GM12872 (cell line): ENCODE results near the gene MRI1.

Experiments
- TF ChIP-seq, protein P1 (sequence below): IDR thresholded peaks from 3 replicates; pipeline ENCODE4 v1.5.1; 2011; ENCODE audit warnings: low read depth, mild to moderate bottlenecking, low read length, moderate library complexity; ENCODE audit not compliant: insufficient read depth

Gene MRI1

DNA sequence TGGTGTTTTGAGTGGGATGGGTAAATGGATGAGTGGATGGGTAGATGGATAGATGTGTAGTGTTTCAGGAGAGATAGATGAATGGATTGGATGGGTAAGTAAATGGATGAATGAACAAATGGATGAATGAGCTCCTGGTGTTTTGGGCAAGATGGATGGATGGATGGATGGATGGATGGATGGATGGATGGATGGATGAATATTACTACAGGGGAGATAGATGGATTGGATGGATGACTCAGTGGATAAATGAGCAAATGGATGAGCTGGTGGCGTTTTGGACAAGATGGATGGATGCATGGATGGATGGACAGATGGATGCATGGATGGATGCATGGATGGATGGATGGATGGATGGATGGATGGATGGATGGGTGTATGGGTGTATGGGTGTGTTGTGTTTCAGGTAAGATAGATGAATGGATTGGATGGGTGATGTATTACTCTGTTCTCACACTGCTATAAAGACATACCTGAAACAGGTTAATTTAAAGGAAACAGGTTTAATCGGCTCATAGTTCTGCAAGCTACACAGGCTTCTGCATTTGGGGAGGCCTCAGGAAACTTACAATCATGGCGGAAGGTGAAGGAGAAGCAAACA is 43.2 kb downstream of the MRI1 start:
- TF ChIP-seq, protein P1, sequence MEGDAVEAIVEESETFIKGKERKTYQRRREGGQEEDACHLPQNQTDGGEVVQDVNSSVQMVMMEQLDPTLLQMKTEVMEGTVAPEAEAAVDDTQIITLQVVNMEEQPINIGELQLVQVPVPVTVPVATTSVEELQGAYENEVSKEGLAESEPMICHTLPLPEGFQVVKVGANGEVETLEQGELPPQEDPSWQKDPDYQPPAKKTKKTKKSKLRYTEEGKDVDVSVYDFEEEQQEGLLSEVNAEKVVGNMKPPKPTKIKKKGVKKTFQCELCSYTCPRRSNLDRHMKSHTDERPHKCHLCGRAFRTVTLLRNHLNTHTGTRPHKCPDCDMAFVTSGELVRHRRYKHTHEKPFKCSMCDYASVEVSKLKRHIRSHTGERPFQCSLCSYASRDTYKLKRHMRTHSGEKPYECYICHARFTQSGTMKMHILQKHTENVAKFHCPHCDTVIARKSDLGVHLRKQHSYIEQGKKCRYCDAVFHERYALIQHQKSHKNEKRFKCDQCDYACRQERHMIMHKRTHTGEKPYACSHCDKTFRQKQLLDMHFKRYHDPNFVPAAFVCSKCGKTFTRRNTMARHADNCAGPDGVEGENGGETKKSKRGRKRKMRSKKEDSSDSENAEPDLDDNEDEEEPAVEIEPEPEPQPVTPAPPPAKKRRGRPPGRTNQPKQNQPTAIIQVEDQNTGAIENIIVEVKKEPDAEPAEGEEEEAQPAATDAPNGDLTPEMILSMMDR = no peak

DNA sequence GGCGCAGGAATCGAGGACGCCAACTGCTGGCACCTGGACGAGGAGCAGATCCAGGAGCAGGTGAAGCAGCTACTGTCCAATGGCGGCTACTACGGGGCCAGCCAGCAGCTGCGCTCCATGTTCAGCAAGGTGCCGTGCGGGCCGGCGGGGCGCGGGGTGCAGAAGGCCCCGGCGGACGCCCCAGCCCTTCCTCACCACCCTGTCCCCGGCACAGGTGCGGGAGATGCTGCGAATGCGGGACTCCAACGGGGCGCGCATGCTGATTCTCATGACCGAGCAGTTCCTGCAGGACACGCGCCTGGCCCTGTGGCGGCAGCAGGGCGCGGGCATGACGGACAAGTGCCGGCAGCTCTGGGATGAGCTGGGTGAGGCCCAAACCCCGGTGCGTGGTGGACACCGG is 44.5 kb downstream of the MRI1 start:
- TF ChIP-seq, protein P1 = no peak

DNA sequence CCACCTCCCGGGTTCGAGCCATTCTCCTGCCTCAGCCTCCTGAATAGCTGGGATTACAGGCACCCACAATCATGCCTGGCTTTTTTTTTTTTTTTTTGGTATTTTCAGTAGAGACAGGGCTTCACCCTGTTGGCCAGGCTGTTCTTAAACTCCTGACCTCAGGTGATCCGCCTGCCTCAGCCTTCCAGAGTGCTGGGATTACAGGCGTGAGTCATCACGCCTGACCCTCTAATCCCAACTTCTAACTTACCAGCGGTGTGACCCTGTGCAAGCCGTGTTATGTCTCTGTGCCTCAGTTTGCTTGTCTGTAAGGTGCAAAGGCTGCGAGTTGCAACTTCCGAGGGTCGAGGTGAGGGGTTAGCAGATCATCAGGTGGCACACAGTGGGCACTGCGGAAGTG is 48.2 kb downstream of the MRI1 start:
- TF ChIP-seq, protein P1 = no peak

GRCh38 chr19:13813147-13813546 is 48.8 kb downstream of the MRI1 start:
- TF ChIP-seq, protein P1 = no peak

DNA sequence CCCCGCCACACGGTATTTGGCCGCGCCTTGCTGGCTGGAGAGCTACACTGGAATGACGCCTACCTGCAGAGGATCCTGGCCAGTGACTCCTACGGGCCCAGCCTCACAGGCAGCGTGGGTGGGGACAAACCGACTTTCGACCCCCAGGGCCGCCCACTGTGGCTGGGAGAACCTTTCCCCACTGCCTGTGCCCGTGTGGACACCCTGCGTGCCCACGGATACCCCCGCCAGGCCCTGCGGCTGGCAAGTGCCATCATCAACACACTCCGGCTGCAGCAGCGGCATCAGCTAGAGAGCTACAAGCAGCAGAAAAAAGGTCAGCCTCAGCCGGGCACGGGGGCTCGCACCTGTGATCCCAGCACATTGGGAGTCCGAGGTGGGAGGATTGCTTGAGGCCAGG is 50.2 kb downstream of the MRI1 start:
- TF ChIP-seq, protein P1 = no peak

DNA sequence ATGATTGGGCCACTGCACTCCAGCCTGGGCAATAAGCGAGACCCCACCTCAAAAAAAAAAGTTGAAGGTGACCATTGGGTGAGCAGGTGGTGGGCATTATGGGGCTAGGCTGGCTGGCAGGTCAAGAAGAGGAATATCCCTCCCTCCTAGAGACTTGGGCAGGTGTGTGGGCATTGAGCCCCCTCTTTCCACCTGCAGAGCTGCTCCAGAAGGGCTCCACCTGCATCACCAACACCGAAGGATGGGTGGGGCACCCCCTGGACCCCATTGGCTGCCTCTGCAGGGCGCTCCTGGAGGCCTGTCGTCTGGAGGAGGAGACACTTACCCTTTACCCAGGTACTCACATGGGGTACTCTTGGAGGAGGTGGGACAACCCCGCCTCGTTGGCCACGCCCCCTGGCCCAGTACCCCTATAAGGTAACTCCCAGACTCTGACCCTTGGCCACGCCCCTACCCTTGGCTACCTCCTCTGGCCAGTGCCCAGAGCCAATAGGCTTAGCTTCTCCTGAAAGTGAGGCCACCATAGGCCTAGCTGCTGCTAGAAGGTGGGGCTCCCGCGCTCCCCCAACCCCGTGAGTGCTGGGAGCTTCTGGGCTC is 52.8 kb downstream of the MRI1 start:
- TF ChIP-seq, protein P1 = no peak

GRCh38 chr19:13817615-13818371 is 53.5 kb downstream of the MRI1 start:
- TF ChIP-seq, protein P1 = no peak
